T-helper 2 cell treated with Interferon-gamma antibody and Interleukin-4, amounts not matched to agents 100 ng/mL and 5 ng/mL, for 36 hours (primary cell): ENCODE measurements around the gene TMEM87A. TPM values are rescaled to one million over a fixed set of nuclear protein-coding genes. Genes with fewer than 3 reads are reported as not detected.

Experiments used
- intact Hi-C: fragments of 100-400 bp; cut with micrococcal nuclease; formaldehyde crosslinking; loops from one replicate; pipeline ENCODE4 v1.15.1; 2023
- total RNA-seq: library from RNA; stranded (reverse); gene quantifications from 2 replicates; pipeline ENCODE4 v1.2.3, GENCODE V29; 2022

The TMEM87A gene
- total RNA-seq, 1 donor from 2014 or later = 42.1 TPM

GRCh38 chr15:42207674-42208579 is 65.3 kb downstream of the TMEM87A start, which contains the start of gene VPS39:
VPS39 (minus strand) TSS chr15:42208304; CDS start chr15:42208153, 151 bp downstream.
- intact Hi-C loops = loop anchor here (1.0 kb wide), 1 partner anchor 65 kb away; the partner anchor contains the start of genes GANC and TMEM87A

- intact Hi-C loops = no loop called here
Observed at GRCh38 chr15:42206406-42206805, 66.8 kb downstream of the TMEM87A start.

DNA sequence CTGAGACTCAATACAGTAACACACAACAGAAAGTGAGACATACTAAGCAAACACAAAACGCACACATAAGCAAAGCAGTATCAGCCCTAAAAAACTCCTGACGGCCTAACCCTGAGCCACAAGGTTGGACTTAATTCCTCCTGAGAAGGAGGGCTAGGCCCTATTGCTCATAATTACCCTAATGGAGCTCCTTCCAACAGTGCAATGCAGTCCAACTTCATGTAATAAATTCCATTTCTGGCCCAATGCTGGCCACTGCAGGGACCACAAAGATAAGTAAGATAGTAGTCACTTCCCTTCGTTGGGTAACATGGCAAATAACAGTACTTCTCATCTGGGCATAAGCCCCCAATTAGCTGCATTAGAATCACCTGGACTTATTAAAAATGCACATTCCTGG is 69.3 kb downstream of the TMEM87A start:
- intact Hi-C loops = no loop called here

GRCh38 chr15:42202653-42203052 is 70.6 kb downstream of the TMEM87A start:
- intact Hi-C loops = no loop called here

DNA sequence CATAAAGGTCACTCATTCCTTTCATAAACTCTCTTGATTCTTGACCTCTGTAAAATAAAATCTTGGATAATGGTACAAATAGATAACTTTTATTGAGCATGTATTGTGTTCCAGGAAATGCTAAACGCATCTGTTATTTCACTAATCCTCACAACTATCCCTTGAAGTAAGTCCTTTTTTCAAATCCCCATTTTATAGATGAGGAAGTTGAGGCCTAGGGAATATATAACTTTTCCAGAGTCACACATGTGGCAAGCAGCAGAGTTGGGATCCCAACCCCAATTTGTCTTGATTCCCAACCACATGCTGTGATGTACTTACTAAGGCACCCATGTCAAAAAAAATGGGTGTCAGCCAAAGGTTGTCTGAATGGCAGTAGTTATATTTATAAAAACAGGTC is 71.4 kb downstream of the TMEM87A start:
- intact Hi-C loops = no loop called here

DNA sequence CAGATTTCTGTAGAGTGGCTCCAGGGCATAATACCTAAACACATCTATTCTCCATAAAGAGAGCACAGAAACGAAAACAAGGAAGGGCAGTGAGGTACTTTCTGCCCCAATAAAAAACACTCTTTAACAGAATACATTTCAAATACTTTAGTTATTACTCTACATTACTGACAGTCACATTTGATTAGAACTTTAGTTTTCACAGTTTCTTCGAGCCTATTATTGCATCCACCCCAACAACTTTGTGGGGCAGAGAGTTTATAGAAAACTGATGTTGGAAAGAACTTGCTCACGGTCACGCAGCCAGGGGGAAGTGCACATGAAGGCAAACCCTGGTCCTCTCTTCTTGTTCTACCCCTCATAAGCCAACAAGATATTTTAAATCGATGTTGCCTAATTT is 74.1 kb downstream of the TMEM87A start:
- intact Hi-C loops = no loop called here

GRCh38 chr15:42198516-42198915 is 74.7 kb downstream of the TMEM87A start:
- intact Hi-C loops = no loop called here

GRCh38 chr15:42194513-42194912 is 78.7 kb downstream of the TMEM87A start:
- intact Hi-C loops = no loop called here

- intact Hi-C loops = no loop called here
Observed at GRCh38 chr15:42193383-42193782, 79.8 kb downstream of the TMEM87A start.

DNA sequence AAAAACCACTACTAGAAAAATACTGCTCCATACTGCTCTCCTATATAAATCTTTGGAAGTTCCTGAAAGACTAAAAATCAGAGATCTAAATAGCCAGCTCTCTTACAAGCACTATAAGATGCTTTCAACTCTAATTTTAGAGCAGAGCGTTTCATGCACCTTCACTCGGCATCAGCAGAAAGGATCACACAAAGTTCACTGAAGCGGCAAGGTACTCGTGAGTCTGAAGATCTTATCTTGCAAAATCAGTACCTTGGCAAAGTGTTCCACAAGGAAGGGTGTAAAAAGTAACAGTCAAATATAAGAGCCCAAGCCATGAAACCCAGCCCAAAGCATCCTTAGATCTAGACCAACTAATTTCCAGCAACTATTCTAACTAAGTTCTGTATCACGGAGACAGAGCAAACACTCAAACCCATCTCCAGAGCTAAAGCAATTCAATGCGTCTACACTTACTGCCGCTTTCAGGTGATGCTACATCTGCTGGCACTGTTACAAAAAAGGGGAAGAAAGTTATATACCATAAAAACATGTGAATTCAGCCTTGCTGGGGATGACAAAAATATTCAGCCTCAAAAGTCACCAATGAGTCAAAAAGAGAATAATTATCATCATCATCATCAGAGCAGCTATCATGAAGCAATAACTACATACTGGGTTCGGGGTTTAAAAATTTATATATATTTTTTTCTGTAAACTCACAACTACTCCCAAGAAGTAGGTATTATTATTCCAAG is 81.5 kb downstream of the TMEM87A start:
- intact Hi-C loops = no loop called here

DNA sequence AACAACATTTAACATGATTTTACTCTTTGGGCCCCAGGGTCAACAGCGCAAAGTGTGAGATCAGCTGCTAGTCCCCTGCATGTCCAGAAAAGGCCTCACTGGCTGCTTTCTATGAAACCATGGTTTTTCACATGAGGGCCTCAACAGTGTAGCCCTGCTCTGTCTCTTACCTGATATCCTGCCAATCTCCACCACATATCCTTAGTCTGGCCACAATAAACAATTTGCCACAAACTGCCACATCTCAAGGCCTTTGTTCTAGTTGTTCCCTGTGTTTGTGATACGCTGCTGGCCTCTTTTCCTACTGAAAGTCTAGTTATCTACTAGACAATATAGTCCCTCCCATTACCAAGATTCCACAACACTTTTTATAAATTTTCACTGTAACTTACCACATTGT is 82.9 kb downstream of the TMEM87A start:
- intact Hi-C loops = no loop called here

- intact Hi-C loops = no loop called here
Observed at GRCh38 chr15:42185801-42186200, 87.4 kb downstream of the TMEM87A start.

GRCh38 chr15:42184736-42185135 is 88.5 kb downstream of the TMEM87A start:
- intact Hi-C loops = no loop called here

- intact Hi-C loops = no loop called here
Observed at GRCh38 chr15:42184296-42184695, 88.9 kb downstream of the TMEM87A start.

- intact Hi-C loops = no loop called here
Observed at GRCh38 chr15:42182961-42183360, 90.3 kb downstream of the TMEM87A start.

DNA sequence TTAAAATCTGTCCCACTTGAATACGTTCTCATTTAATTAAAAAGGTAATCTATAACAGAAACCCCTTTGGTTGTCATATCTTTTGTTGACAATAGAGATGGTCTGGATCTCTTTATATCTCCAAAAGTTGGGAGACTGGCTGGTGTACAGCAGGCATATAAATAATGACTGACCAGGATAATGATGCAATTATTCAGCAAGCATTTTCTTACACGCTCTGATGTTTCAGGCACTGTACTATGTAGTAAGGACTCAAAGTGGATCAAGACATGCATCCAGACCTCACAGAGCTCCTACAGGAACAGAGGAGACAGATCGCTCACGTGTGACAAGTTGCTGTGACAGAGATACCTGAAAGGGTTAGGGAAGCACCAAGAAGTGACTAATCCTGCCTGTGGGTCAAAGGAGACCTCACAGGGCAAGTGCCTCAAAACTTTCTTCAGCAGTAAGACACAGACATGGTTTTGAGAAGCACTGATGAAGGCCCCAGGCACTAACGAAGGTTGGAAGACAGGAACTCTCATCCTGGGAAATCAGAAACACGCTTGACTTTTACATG is 90.8 kb downstream of the TMEM87A start:
- intact Hi-C loops = no loop called here

GRCh38 chr15:42178056-42178455 is 95.2 kb downstream of the TMEM87A start:
- intact Hi-C loops = no loop called here

DNA sequence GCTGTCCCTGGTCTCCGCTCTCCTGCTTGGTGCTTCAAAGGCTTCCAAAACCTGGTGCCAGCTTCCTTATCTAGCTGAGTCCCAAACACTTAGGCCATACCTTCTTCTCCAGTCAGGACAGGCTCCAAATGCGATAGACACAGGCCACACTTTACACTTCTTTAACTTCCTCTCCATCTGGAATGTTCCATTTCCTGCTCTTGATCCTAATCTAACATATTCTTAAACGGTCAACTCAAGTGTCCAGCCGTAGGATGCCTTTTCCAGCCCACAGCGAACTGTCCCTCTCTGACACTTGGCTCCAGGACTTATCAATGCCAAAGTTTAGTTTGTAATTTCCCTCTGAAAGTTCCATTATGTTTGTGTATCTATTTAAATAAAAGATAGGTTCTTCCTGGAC is 97.6 kb downstream of the TMEM87A start:
- intact Hi-C loops = no loop called here

DNA sequence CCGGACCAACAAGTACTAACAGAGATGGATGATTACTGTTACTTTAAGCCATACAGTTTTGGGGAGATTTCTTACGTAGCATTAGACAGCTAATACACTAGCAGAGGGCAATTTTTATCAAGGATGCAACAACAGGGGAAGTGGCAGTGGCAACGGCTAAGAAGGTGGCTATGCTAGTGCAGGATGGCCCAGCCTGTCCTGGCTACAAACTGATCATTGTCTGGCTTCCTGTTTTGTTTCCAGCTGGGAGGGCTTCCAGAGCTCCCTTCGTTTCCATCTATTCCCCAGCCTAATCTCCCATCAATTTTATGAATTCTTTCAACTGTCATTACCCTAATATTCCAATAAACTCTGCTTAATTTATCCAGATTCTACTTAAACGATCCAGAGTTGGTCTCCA is 100.8 kb downstream of the TMEM87A start:
- intact Hi-C loops = no loop called here

DNA sequence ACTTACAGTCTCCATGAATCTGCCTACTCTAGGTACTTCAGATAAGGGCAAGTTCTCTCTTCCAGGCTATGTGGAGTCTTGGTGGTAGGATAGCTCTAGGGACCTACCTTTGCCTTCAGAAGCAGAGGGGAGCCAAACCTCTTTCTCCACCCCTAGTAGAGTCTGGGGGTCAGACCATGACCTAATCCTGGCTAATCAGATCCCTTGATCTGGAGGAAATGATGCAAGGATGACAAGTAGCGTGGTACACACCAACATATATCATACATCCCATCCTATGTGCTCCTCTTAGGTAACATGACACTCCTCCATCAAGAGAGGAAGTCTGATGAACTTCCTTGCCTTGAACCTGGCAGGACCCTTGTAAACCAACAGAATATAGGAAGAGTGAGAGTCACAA is 101.4 kb downstream of the TMEM87A start:
- intact Hi-C loops = no loop called here

GRCh38 chr15:42171122-42171521 is 102.1 kb downstream of the TMEM87A start:
- intact Hi-C loops = no loop called here
